ENCODE data around the gene IFNA21.
"Not testable (repeated sequence)": the region's sequence is repeated elsewhere in the genome, so short reads cannot be mapped to it uniquely, and the experiment has no call there.

IFNA21 gene

GRCh38 chr9:21141427-21141882 lies 25.0 kb downstream of the IFNA21 start, which contains the start of gene IFNW1:
TSS of gene IFNW1 (minus strand) at chr9:21141832. CDS start at chr9:21141570, 262 bp downstream.
- no peak for DNase-seq

- no peak for DNase-seq
These were observed 29.4 kb downstream of the IFNA21 start for GRCh38 chr9:21137020-21137419.

GRCh38 chr9:21135736-21136135 lies 30.7 kb downstream of the IFNA21 start:
- no peak for DNase-seq

GRCh38 chr9:21128186-21128585 lies 38.3 kb downstream of the IFNA21 start:
- not testable (repeated sequence) for DNase-seq

- no peak for DNase-seq
These were observed 44.7 kb downstream of the IFNA21 start for GRCh38 chr9:21121595-21122251.

GRCh38 chr9:21121079-21121478 lies 45.4 kb downstream of the IFNA21 start:
- DNase-seq, result no peak

GRCh38 chr9:21119093-21119770 lies 47.2 kb downstream of the IFNA21 start:
- DNase-seq, result no peak
